Keratinocyte (primary cell): ENCODE measurements around the gene MAFF. TPM values are rescaled to one million over a fixed set of nuclear protein-coding genes. Genes with fewer than 3 reads are reported as not detected.

Experiments used
- DNase-seq: peaks from one replicate; pipeline ENCODE4 v3.0.0-alpha.2; 2011; ENCODE audit warnings: low read depth, missing footprints, low spot score
- FAIRE-seq: peaks from 2 replicates; lab custom pipeline; 2011; peaks lifted over from hg19 to GRCh38; lab: Jason Lieb, UNC
- H2AFZ ChIP-seq: 2 replicates; pipeline ENCODE4 v1.6.0; 2012; ENCODE audit warnings: low read length, control low read depth, inconsistent platforms; ENCODE audit not compliant: control insufficient read depth
- H3K27ac ChIP-seq: 2 replicates; pipeline ENCODE4 v1.5.1; 2011; ENCODE audit warnings: low read length; ENCODE audit not compliant: control insufficient read depth, insufficient read depth
- H3K27me3 ChIP-seq: 3 replicates; pipeline ENCODE4 v1.6.0; 2011; ENCODE audit warnings: low read length; ENCODE audit not compliant: control insufficient read depth, insufficient read depth; ENCODE audit errors: extremely low read depth
- H3K36me3 ChIP-seq, 2 experiments: 2 replicates in 1 of 2; 3 replicates in 1 of 2; pipeline ENCODE4 v1.5.1; 2011; ENCODE audit warnings: low read length in 2 of 2, mild to moderate bottlenecking in 1 of 2; ENCODE audit not compliant: control insufficient read depth in 2 of 2, insufficient read depth in 2 of 2; ENCODE audit errors: extremely low read depth in 1 of 2
- H3K4me1 ChIP-seq: 3 replicates; pipeline ENCODE4 v1.5.1; 2011; ENCODE audit warnings: low read length; ENCODE audit not compliant: control insufficient read depth, insufficient read depth; ENCODE audit errors: extremely low read depth
- H3K4me2 ChIP-seq: 3 replicates; pipeline ENCODE4 v1.6.0; 2011; ENCODE audit warnings: low read depth, low read length; ENCODE audit not compliant: control insufficient read depth, insufficient read depth; ENCODE audit errors: extremely low read depth
- H3K4me3 ChIP-seq, 3 experiments: fragments of 200-600 bp in 1 of 3; sonication (generic) in 1 of 3; 2 replicates in 2 of 3; 3 replicates in 1 of 3; pipeline ENCODE4 v1.5.1; 2011 to 2016; ENCODE audit warnings: low read length in 3 of 3, mild to moderate bottlenecking in 3 of 3, control low read depth in 2 of 3, inconsistent platforms in 1 of 3, low read depth in 1 of 3, mixed read lengths in 1 of 3, mixed run types in 1 of 3, moderate library complexity in 1 of 3; ENCODE audit not compliant: control insufficient read depth in 2 of 3, insufficient read depth in 2 of 3; ENCODE audit errors: extremely low read depth in 1 of 3
- H3K79me2 ChIP-seq: 2 replicates; pipeline ENCODE4 v1.6.0; 2012; ENCODE audit warnings: low read length; ENCODE audit not compliant: control insufficient read depth, insufficient read depth
- H3K9ac ChIP-seq: 3 replicates; pipeline ENCODE4 v1.6.0; 2011; ENCODE audit warnings: low read length; ENCODE audit not compliant: control insufficient read depth, insufficient read depth; ENCODE audit errors: extremely low read depth
- H3K9me1 ChIP-seq: 3 replicates; pipeline ENCODE4 v1.6.0; 2011; ENCODE audit warnings: low read length; ENCODE audit not compliant: control insufficient read depth, insufficient read depth; ENCODE audit errors: extremely low read depth
- H3K9me3 ChIP-seq: 2 replicates; pipeline ENCODE4 v1.5.1; 2012; ENCODE audit warnings: low read depth, low read length; ENCODE audit not compliant: control insufficient read depth
- H4K20me1 ChIP-seq: 3 replicates; pipeline ENCODE4 v1.6.0; 2011; ENCODE audit warnings: low read length; ENCODE audit not compliant: control insufficient read depth, insufficient read depth; ENCODE audit errors: extremely low read depth
- EZH2 ChIP-seq: IDR thresholded peaks from one replicate; pipeline ENCODE4 v1.6.1; 2012; ENCODE audit warnings: inconsistent platforms, mild to moderate bottlenecking, low read length, moderate library complexity
- dilution Hi-C: fragments of 300-500 bp; cut with MboI; formaldehyde crosslinking; loops from one replicate; pipeline ENCODE4 v1.7.0; 2020; ENCODE audit warnings: low sequenced_read_pairs; ENCODE audit not compliant: extremely low pct_ligation_motif_present
- polyA plus RNA-seq, 5 experiments: library from polyadenylated mRNA; depleted of rRNA in 3 of 5; stranded (reverse) in 3 of 5; stranded (forward) in 1 of 5; unstranded in 1 of 5; fragments of >200 nt; gene quantifications; 1 replicate in 1 of 5; 2 replicates in 3 of 5; 3 replicates in 1 of 5; pipeline versions ENCODE4 v1.2.1 to v1.2.3, GENCODE V29; 2011 to 2012; ENCODE audit warnings: missing spikeins in 2 of 5, low read depth in 1 of 5, low replicate concordance in 1 of 5
- TF ChIP-seq, protein P1 (sequence below), 3 experiments: IDR thresholded peaks in 1 of 3; conservative IDR thresholded peaks in 1 of 3; optimal IDR thresholded peaks in 1 of 3; 2 replicates in 2 of 3; 3 replicates in 1 of 3; pipeline versions ENCODE3 to v1.5.1; 2011; ENCODE audit warnings: low read length in 3 of 3, mild to moderate bottlenecking in 3 of 3, moderate library complexity in 2 of 3, control low read depth in 1 of 3, inconsistent platforms in 1 of 3; ENCODE audit not compliant: insufficient read depth in 2 of 3; ENCODE audit errors: extremely low read depth in 1 of 3

MAFF gene
- polyA plus RNA-seq, 1 donor (not counting 4 experiments of a cell fraction or from before 2014, with no cell fraction given) = 10.5 TPM

DNA sequence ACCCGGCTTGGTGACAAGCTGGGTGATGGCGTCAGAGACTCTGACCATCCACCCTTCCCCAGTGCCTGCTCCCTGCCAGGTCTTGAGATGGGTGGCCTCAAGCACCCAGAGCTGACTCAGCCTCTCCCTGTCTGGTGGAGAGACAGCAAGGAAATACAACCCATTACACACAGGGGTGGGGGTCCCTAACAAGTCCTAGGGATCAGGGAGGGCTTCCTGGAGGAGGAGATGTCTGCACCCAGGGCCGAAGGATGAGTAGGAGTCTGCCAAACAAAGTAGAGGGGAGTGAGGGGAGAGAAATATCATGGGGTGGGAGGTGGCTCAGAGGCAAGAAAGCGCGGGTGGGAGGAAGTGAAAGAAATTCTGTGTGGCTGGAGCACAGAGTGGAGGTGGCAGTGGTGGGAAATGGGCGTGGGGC is 6.8 kb downstream of the MAFF start:
- H3K4me3 ChIP-seq = no peak overlapping the region
- peaks cover 12% of the 10 kb centered on the region for H4K20me1 ChIP-seq
- FAIRE-seq = no peak
- H3K27ac ChIP-seq = no peak overlapping the region
- peaks cover 77% of the 10 kb centered on the region for H3K79me2 ChIP-seq
- DNase-seq = no peak
- peaks cover 11% of the 10 kb centered on the region for H3K4me1 ChIP-seq
- TF ChIP-seq, protein P1, sequence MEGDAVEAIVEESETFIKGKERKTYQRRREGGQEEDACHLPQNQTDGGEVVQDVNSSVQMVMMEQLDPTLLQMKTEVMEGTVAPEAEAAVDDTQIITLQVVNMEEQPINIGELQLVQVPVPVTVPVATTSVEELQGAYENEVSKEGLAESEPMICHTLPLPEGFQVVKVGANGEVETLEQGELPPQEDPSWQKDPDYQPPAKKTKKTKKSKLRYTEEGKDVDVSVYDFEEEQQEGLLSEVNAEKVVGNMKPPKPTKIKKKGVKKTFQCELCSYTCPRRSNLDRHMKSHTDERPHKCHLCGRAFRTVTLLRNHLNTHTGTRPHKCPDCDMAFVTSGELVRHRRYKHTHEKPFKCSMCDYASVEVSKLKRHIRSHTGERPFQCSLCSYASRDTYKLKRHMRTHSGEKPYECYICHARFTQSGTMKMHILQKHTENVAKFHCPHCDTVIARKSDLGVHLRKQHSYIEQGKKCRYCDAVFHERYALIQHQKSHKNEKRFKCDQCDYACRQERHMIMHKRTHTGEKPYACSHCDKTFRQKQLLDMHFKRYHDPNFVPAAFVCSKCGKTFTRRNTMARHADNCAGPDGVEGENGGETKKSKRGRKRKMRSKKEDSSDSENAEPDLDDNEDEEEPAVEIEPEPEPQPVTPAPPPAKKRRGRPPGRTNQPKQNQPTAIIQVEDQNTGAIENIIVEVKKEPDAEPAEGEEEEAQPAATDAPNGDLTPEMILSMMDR (optimal IDR thresholded peaks at IDR 0.05 in 1 of 3, IDR thresholded peaks at IDR 0.05 in 1 of 3, conservative IDR thresholded peaks at IDR 0.05 in 1 of 3; ENCODE audit: extremely low read depth in 1 of 3, insufficient read depth in 2 of 3, low read length in 3 of 3) = no peak
- TF ChIP-seq EZH2 = no peak
- dilution Hi-C loops = no loop called here
- no peak overlapping the region for H3K4me2 ChIP-seq
- H2AFZ ChIP-seq = no peak overlapping the region
- no peaks in the 10 kb centered on the region for H3K27me3 ChIP-seq
- no peaks in the 10 kb centered on the region for H3K9me3 ChIP-seq
- peaks cover 14 to 22% of the 10 kb centered on the region in 2 experiments for H3K36me3 ChIP-seq
- H3K9ac ChIP-seq = no peak overlapping the region
- no peaks in the 10 kb centered on the region for H3K9me1 ChIP-seq

DNA sequence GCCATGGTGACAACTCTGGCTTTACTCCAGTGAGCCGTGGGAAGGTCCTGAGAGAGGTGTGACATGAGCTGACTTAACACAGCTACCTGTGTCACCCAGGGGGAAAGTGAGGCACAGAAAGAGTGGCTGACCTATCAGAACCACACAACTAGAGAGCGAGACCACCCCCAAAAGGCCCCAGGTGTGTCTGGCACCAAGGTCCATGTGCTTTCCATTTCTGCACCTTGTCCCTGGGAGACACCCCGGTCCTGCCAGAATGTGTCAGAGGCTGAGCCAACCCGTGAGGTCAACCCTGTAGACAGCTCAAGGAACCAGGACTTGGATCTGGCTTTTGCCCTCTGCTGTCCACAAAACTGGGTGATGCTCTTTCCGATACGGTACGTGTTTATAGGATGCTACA is 9.8 kb downstream of the MAFF start:
- H3K27me3 ChIP-seq = no peaks in the 10 kb centered on the region
- peaks cover 6% of the 10 kb centered on the region for H4K20me1 ChIP-seq
- FAIRE-seq (no peak), DNase-seq (no peak)
- H3K9me3 ChIP-seq = no peaks in the 10 kb centered on the region
- dilution Hi-C loops = no loop called here
- TF ChIP-seq, protein P1 (optimal IDR thresholded peaks at IDR 0.05 in 1 of 3, IDR thresholded peaks at IDR 0.05 in 1 of 3, conservative IDR thresholded peaks at IDR 0.05 in 1 of 3; ENCODE audit: extremely low read depth in 1 of 3, insufficient read depth in 2 of 3, low read length in 3 of 3) = no peak
- TF ChIP-seq EZH2 = no peak
- no peak overlapping the region for H2AFZ ChIP-seq
- H3K36me3 ChIP-seq = peaks cover 30 to 32% of the 10 kb centered on the region in 2 experiments
- peaks cover 13% of the 10 kb centered on the region for H3K4me1 ChIP-seq
- H3K9me1 ChIP-seq = no peaks in the 10 kb centered on the region
- H3K79me2 ChIP-seq = peaks cover 52% of the 10 kb centered on the region
- no peak overlapping the region for H3K9ac ChIP-seq
- H3K4me3 ChIP-seq = no peak overlapping the region
- H3K27ac ChIP-seq = no peak overlapping the region
- no peak overlapping the region for H3K4me2 ChIP-seq
